GM19372 (cell line): ENCODE data around the gene KLF6.

Source experiments
- ATAC-seq: cut with Tn5 transposase; IDR thresholded peaks from one replicate; pipeline ENCODE4 v1.9.1; 2021; ENCODE audit warnings: mild to moderate bottlenecking, low read depth, moderate library complexity; ENCODE audit not compliant: unreplicated experiment

Gene KLF6

GRCh38 chr10:3759397-3759796 is 25.6 kb downstream of the KLF6 start:
- ATAC-seq, result no peak

- ATAC-seq, result no peak
These were observed 26.5 kb downstream of the KLF6 start for GRCh38 chr10:3758491-3758970.

- ATAC-seq, result peak; percentile 69
These were observed 27.1 kb downstream of the KLF6 start for GRCh38 chr10:3757638-3758490.

- no peak for ATAC-seq
These were observed 27.8 kb downstream of the KLF6 start for GRCh38 chr10:3757250-3757637.

- no peak for ATAC-seq
These were observed 28.7 kb downstream of the KLF6 start for GRCh38 chr10:3756360-3756740.

- ATAC-seq, result no peak
These were observed 29.3 kb downstream of the KLF6 start for GRCh38 chr10:3755440-3756359.

GRCh38 chr10:3754727-3755439 is 30.1 kb downstream of the KLF6 start:
- no peak for ATAC-seq

GRCh38 chr10:3750854-3751253 is 34.2 kb downstream of the KLF6 start:
- no peak for ATAC-seq

GRCh38 chr10:3750006-3750816 is 34.8 kb downstream of the KLF6 start:
- ATAC-seq, result no peak

GRCh38 chr10:3749600-3749999 is 35.4 kb downstream of the KLF6 start:
- ATAC-seq, result no peak

- ATAC-seq, result no peak
These were observed 36.0 kb downstream of the KLF6 start for GRCh38 chr10:3749011-3749410.

- no peak for ATAC-seq
These were observed 36.5 kb downstream of the KLF6 start for GRCh38 chr10:3748484-3748883.

GRCh38 chr10:3747984-3748383 is 37.0 kb downstream of the KLF6 start:
- ATAC-seq, result no peak

GRCh38 chr10:3747248-3747960 is 37.6 kb downstream of the KLF6 start:
- no peak for ATAC-seq

- ATAC-seq, result no peak
These were observed 38.4 kb downstream of the KLF6 start for GRCh38 chr10:3746634-3747033.

- no peak for ATAC-seq
These were observed 39.5 kb downstream of the KLF6 start for GRCh38 chr10:3745521-3745920.

- no peak for ATAC-seq
These were observed 43.1 kb downstream of the KLF6 start for GRCh38 chr10:3741688-3742461.

- ATAC-seq, result no peak
These were observed 44.7 kb downstream of the KLF6 start for GRCh38 chr10:3740157-3740871.
